GM18526 (cell line): ENCODE measurements around the gene DISP2.

Experiments used
- POLR2A ChIP-seq: IDR thresholded peaks from 3 replicates; pipeline ENCODE4 v1.6.1; 2011; ENCODE audit not compliant: insufficient read length; ENCODE audit errors: extremely low read depth

The DISP2 gene

DNA sequence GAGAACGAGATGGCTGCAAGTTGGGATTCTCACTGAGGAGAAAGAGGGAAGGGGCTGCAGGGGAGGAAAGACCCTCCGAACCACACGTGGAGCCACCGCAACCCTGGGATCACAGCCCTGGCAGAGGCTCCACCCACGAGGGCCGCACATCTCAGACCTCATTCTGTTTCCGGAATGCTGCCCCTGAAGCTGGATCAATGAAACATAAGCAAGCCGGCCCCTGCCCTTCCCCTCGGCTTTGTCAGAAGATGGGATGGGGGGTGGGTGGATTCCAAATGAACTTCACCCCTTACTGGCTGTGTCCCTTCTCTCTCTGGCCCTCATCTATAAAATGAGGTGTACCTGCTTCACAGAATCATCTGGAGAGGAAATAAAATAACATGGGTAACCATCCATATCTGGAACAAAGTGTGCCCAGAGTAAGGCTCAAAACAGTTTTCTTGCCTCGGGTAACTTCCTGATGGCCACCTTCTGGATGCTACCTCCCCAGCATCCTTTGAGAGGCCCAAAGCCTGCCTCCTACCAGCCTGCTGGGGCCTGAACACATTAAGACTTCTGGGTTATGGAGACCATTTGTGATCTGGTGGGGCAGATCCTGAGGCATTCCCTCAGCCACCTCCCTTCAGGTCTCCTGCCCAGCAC lies 12.7 kb upstream of the DISP2 start:
- no peak for TF ChIP-seq POLR2A

DNA sequence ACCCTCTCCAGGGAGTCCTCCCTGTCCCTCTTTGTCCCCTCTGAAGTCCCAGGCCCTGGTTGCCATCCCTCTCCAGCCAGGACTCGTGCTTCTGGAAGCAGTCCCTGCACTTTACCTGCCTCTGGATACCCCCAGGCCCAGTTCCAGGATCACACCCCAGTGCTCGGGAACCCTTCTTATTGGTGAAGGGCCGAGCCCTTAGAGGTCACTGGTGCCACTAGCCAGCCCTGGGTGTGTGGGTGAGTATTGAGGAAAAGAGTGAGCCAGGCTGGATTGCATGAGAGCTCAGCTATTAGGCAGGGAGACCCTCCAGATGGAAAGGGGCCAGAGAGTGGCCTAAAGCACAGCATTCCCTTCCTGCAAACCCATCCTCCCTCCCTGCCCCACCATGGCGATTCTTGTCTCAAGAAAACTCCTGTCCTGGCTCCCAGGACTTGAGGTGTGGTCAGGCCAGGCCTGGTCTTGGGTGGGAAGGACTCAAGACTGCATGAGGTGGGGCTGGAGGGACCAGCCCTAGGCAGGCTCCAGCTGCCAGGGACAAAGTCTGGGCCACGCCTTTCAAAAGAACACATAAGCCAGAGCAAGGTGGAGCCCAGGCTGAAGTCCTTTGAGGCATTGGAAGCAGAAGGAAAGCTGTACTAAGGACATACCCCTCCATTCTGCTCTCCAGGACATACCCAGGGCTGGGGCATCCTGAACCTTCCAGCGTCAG lies 12.0 kb upstream of the DISP2 start:
- TF ChIP-seq POLR2A, result no peak

- no peak for TF ChIP-seq POLR2A
These were observed 11.2 kb upstream of the DISP2 start for GRCh38 chr15:40346579-40347558.

DNA sequence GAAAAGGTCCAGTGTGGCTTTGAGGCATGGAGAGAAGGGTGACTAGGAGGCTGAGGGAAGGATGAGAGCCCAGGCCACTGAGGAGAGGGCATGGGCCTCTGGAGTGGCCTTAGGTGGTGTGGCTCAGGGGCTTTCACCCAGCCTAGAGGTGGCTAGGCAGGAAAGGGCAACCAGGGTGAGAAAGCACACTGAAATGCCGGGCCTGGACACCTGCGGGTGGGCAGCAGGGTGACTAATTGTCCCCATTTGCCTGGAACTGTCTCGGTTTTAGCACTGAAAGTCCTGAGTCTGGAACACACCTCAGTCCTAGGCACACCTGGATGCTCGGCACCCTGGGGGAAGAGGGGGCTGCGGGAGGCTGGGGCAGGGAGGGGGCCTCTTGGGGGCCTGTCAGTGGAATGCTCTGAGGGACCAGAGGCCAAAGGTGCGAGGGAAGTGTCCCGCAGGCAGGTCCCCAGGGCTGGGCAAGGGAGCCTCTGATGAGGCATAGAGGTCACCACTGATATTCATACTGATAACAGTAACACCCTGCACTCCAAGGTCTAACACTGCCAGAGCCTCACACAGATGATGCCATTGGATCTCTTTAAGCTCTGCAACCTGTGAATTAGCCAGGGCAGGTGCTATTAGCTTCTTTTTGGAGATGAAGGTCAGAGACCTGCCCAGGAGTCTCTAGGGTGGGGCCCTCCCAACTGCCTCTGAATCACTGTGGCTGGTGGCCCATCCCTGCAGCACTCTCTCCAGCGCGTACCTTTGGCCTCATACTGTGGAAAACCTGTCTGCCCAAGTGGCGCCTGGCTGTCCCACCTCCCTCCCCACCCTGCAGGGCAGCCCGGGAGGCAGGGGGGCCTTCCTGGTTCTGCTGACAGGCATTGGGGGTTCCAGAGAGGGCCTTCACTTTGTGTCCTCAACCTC lies 10.2 kb upstream of the DISP2 start:
- no peak for TF ChIP-seq POLR2A

DNA sequence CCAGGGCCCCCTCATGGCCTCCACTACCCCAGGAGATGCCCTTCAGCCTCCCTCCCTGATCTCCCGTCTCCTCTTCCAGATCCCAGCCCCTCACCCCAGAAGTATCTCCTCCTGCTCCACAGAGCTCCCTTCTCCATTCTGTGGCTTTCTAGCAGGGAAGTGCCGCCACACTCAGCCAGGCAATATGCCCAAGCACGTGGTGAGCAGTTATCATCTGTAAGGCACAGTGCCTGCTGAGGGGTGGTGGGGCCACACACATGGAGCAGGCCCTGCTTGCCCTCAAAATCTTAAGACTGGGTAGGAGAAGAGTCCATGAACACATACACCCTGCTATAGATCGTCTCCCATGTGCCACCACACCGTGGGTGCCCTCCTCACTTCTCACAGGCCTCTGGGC lies 9.5 kb upstream of the DISP2 start:
- TF ChIP-seq POLR2A, result no peak

- no peak for TF ChIP-seq POLR2A
These were observed 8.9 kb upstream of the DISP2 start for GRCh38 chr15:40349163-40349562.

DNA sequence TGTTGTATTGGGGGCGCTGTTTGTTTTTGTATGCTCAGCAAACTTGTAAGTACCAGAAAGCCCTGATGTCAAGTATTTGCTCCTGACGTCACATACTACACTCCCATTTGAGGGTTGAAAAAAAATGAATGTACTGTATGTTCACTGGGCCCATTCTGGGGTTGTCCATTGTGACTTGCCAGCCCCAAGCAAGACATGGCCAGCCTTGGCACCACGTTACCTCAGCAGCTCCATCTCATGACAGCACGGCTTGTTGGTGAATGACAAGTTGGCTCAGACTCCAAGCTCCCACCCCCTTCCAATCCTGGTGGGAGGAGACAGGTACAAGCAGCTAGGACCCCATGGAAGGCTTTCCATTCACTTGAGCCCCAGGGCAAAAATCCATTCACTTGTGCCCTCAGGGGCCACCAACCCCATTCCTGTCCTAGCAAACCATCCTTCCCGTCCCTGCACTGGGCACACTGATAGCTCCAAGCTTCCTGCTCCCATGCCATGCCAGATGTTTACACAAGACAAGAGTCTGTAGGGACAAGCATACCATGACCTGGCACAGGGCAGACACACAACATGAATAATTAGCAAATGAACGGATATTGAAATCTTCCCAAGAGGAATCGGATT lies 5.6 kb upstream of the DISP2 start:
- no peak for TF ChIP-seq POLR2A

GRCh38 chr15:40353697-40354096 lies 4.3 kb upstream of the DISP2 start:
- TF ChIP-seq POLR2A, result no peak

GRCh38 chr15:40354408-40355171 lies 3.4 kb upstream of the DISP2 start:
- no peak for TF ChIP-seq POLR2A

DNA sequence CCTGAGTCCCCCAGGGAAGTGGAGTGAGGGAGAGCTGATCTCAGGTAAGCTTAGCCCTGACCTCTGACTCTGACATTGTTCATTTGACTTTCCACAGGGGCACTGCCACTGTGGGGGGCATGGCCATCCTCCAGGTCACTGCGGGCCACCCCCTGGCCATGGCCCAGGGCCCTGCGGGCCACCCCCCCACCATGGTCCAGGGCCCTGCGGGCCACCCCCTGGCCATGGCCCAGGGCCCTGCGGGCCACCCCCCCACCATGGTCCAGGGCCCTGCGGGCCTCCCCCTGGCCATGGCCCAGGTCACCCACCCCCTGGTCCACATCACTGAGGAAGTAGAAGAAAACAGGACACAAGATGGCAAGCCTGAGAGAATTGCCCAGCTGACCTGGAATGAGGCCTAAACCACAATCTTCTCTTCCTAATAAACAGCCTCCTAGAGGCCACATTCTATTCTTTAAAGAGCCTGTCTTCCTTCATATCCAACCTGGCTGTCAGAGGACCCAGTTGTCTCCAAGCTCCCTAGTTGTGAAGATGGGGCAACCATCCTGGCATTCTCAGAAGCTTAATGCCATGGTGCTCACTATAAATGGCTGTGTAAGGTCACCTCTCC lies 1.9 kb upstream of the DISP2 start:
- no peak for TF ChIP-seq POLR2A

DNA sequence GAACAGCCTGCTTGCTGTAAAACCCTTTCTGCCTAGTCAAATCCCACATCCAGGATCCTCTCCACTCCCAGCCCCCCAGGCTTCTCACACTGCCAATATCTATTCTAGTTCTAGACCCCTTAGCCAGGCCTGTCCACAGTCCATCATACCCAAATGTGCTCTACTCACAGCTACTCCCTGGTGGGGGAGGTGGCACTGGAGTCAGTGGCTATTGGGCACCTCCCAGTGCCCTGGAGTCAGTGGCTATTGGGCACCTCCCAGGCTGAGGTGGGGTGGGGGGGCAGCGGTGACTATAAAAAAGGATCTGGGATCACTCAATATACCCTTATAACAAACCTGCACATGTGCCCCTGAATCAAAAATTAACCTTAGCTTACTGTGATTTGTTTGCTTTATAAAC lies 773 bp upstream of the DISP2 start:
- TF ChIP-seq POLR2A, result no peak

- TF ChIP-seq POLR2A, result no peak
These were observed 693 bp downstream of the DISP2 start for GRCh38 chr15:40358471-40359353.

GRCh38 chr15:40360015-40360414 lies 2.0 kb downstream of the DISP2 start:
- no peak for TF ChIP-seq POLR2A

GRCh38 chr15:40361640-40362039 lies 3.6 kb downstream of the DISP2 start:
- no peak for TF ChIP-seq POLR2A
